Measurements from ENCODE around the gene IFT57. TPM values are rescaled to one million over a fixed set of nuclear protein-coding genes. Genes with fewer than 3 reads are reported as not detected.

IFT57 gene
- total and polyA plus RNA-seq, 10 of the 15 experiments (the other 5 are each of a cell fraction or from before 2014, with no cell fraction given), result 1.8 to 25.0 (median 7.5) TPM

- TF ChIP-seq BCLAF1 (IDR thresholded peaks at IDR 0.05), result no peak
- TF ChIP-seq BACH1 (IDR thresholded peaks at IDR 0.05; ENCODE audit: borderline replicate concordance), result peak; percentile 25; the same call in 1 of the 2 replicates
- peak; percentile 88 for TF ChIP-seq CREM (IDR thresholded peaks at IDR 0.05; ENCODE audit: low read depth)
- TF ChIP-seq RCOR1 (conservative IDR thresholded peaks at IDR 0.05; ENCODE audit: low read depth, low read length), result no peak
- TF ChIP-seq SMARCA5 (IDR thresholded peaks at IDR 0.05), result no peak
- TF ChIP-seq TCF12 (IDR thresholded peaks at IDR 0.05; ENCODE audit: low read depth, low read length), result 0 out of 2 replicates have a peak, but pooled peaks have one; percentile 40
- TF ChIP-seq ETV6 (conservative IDR thresholded peaks at IDR 0.05 in 1 of 2, IDR thresholded peaks at IDR 0.05 in 1 of 2; ENCODE audit: borderline replicate concordance in 1 of 2, low read depth in 1 of 2), result no peak
- TF ChIP-seq KLF5 (IDR thresholded peaks at IDR 0.05; ENCODE audit: partially characterized antibody), result no peak
- TF ChIP-seq ZNF24 (IDR thresholded peaks at IDR 0.05), result no peak
- TF ChIP-seq ELK1 (IDR thresholded peaks at IDR 0.05; ENCODE audit: low read depth, low read length), result no peak
- TF ChIP-seq FOXK2 (IDR thresholded peaks at IDR 0.05), result no peak
- TF ChIP-seq MXI1 (IDR thresholded peaks at IDR 0.05; ENCODE audit: low read depth, low read length), result peak; percentile 97
- TF ChIP-seq NRF1 (conservative IDR thresholded peaks at IDR 0.05; ENCODE audit: low read depth, low read length), result no peak
- TF ChIP-seq IRF3 (IDR thresholded peaks at IDR 0.05), result no peak
- TF ChIP-seq HDGF (IDR thresholded peaks at IDR 0.05), result peak; percentile 91; the same call in 1 of the 2 replicates
- TF ChIP-seq SREBF1 (IDR thresholded peaks at IDR 0.05; ENCODE audit: low read length), result no peak
- TF ChIP-seq EED (IDR thresholded peaks at IDR 0.05; ENCODE audit: low read depth), result 0 out of 2 replicates have a peak, but pooled peaks have one; percentile 9
- TF ChIP-seq JUNB (IDR thresholded peaks at IDR 0.05), result no peak
- TF ChIP-seq MTA3 (IDR thresholded peaks at IDR 0.05; ENCODE audit: borderline replicate concordance, low read length), result no peak
- no peak for TF ChIP-seq NR2C1 (IDR thresholded peaks at IDR 0.05)
- TF ChIP-seq ZBTB40 (IDR thresholded peaks at IDR 0.05; ENCODE audit: borderline replicate concordance), result peak; percentile 66
- no peak for TF ChIP-seq RAD51 (IDR thresholded peaks at IDR 0.05)
Observed at GRCh38 chr3:108221911-108222852, at the start of gene IFT57 (continued).
